H1 (cell line): ENCODE results near the gene COQ2. TPM values are rescaled to one million over a fixed set of nuclear protein-coding genes. Genes with fewer than 3 reads are reported as not detected.

Experiments
- ASH2L ChIP-seq: fragments of 200-600, 300-600 bp; sonication (generic); IDR thresholded peaks from one replicate; pipeline ENCODE4 v1.7.1; 2017; ENCODE audit warnings: low read length
- ATF2 ChIP-seq: IDR thresholded peaks from 2 replicates; pipeline ENCODE4 v1.6.1; 2012; ENCODE audit warnings: low read length, inconsistent platforms
- ATF3 ChIP-seq: IDR thresholded peaks from 2 replicates; pipeline ENCODE4 v1.6.1; 2011; ENCODE audit warnings: low read depth, mild to moderate bottlenecking, low read length; ENCODE audit not compliant: insufficient read depth
- CHD1 ChIP-seq: IDR thresholded peaks from 2 replicates; pipeline ENCODE4 v1.6.1; 2012; ENCODE audit warnings: low read depth, low read length, improper control_type of control experiment
- GABPA ChIP-seq: IDR thresholded peaks from 2 replicates; pipeline ENCODE4 v1.6.1; 2011; ENCODE audit warnings: mild to moderate bottlenecking, low read length, moderate library complexity, borderline replicate concordance; ENCODE audit not compliant: insufficient read depth
- HDAC6 ChIP-seq: IDR thresholded peaks from one replicate; pipeline ENCODE4 v1.7.1; 2012; ENCODE audit warnings: low read depth, mild to moderate bottlenecking, inconsistent platforms, low read length, moderate library complexity
- KDM4A ChIP-seq: IDR thresholded peaks from one replicate; pipeline ENCODE4 v1.7.1; 2012; ENCODE audit warnings: low read depth, mild to moderate bottlenecking, moderate library complexity, low read length, inconsistent platforms; ENCODE audit not compliant: severe bottlenecking
- MAX ChIP-seq: IDR thresholded peaks from 2 replicates; pipeline ENCODE4 v1.6.1; 2012; ENCODE audit warnings: inconsistent platforms
- NANOG ChIP-seq: IDR thresholded peaks from 2 replicates; pipeline ENCODE4 v1.6.1; 2011; ENCODE audit warnings: low read length, low read depth, mild to moderate bottlenecking, inconsistent platforms; ENCODE audit not compliant: insufficient read depth, poor library complexity, severe bottlenecking
- NRF1 ChIP-seq: IDR thresholded peaks from 2 replicates; pipeline ENCODE4 v1.6.1; 2011; ENCODE audit warnings: mild to moderate bottlenecking, low read depth, low read length, improper control_type of control experiment
- POU5F1 ChIP-seq: IDR thresholded peaks from 2 replicates; pipeline ENCODE4 v1.6.1; 2011; ENCODE audit warnings: low read depth, mild to moderate bottlenecking, low read length, moderate library complexity
- RFX5 ChIP-seq: IDR thresholded peaks from 2 replicates; pipeline ENCODE4 v1.6.1; 2011; ENCODE audit warnings: low read depth, low read length, improper control_type of control experiment, borderline replicate concordance
- RNF2 ChIP-seq: fragments of 200-900, 300-1000 bp; sonication (generic); IDR thresholded peaks from 2 replicates; pipeline ENCODE4 v1.7.1; 2016; ENCODE audit warnings: borderline replicate concordance, low read depth, mild to moderate bottlenecking, antibody characterized with exemption, low read length; ENCODE audit not compliant: poor library complexity, severe bottlenecking; ENCODE audit errors: missing control alignments
- RXRA ChIP-seq: IDR thresholded peaks from 2 replicates; pipeline ENCODE4 v1.6.1; 2011; ENCODE audit warnings: low read depth, mild to moderate bottlenecking, low read length, moderate library complexity; ENCODE audit not compliant: insufficient read depth
- SAP30 ChIP-seq: fragments of 300-600 bp; sonication (generic); IDR thresholded peaks from 2 replicates; pipeline ENCODE4 v1.7.1; 2012; ENCODE audit warnings: low read length, moderate library complexity, mild to moderate bottlenecking, inconsistent platforms; ENCODE audit not compliant: insufficient read depth, insufficient replicate concordance
- SP1 ChIP-seq: IDR thresholded peaks from 2 replicates; pipeline ENCODE4 v1.6.1; 2011; ENCODE audit warnings: low read depth, low read length
- SP4 ChIP-seq: IDR thresholded peaks from 2 replicates; pipeline ENCODE4 v1.6.1; 2012; ENCODE audit warnings: low read length, inconsistent platforms
- SUZ12 ChIP-seq: fragments of 200-600 bp; sonication (generic); IDR thresholded peaks from 2 replicates; pipeline ENCODE4 v1.6.1; 2012; ENCODE audit warnings: mild to moderate bottlenecking, inconsistent platforms, low read length, moderate library complexity, mixed read lengths
- TEAD4 ChIP-seq: IDR thresholded peaks from 2 replicates; pipeline ENCODE4 v1.6.1; 2012; ENCODE audit warnings: low read depth, low read length, inconsistent platforms, mixed read lengths
- ZNF274 ChIP-seq: IDR thresholded peaks from 2 replicates; pipeline ENCODE4 v1.7.0; 2012; ENCODE audit warnings: low read length, borderline replicate concordance; ENCODE audit errors: extremely low read depth
- polyA plus RNA-seq, 7 experiments: library from polyadenylated mRNA; depleted of rRNA in 3 of 7; stranded (reverse) in 5 of 7; unstranded in 2 of 7; fragments of >200 nt in 5 of 7; fragments of 200-250 nt in 2 of 7; gene quantifications; 1 replicate in 5 of 7; 2 replicates in 1 of 7; 4 replicates in 1 of 7; pipeline versions ENCODE4 v1.2.1 to v1.2.3, GENCODE V29; 2011 to 2013; ENCODE audit warnings: missing spikeins in 2 of 7, mixed read lengths in 2 of 7
- total RNA-seq: library from RNA; stranded (reverse); fragmentation: NEBNext Ultra II Directional; extraction: Animal tissue kit (Norgen Biotek cat#: 25700); gene quantifications from 2 replicates; pipeline ENCODE4 v1.2.1, GENCODE V29; 2021

COQ2 gene
- total and polyA plus RNA-seq, 2 of the 8 experiments (the other 6 are each of a cell fraction or from before 2014, with no cell fraction given), result 21.5 to 22.9 TPM

GRCh38 chr4:83284193-83285054, at the start of gene COQ2 (continued):
- TF ChIP-seq SP1 (no peak), TEAD4 (peak; percentile 62; the same call in 1 of the 2 replicates), RNF2 (peak; percentile 42), SUZ12 (no peak), RFX5 (no peak), ASH2L (peak; percentile 85), RXRA (no peak), ZNF274 (no peak), GABPA (no peak), NRF1 (peak; percentile 82), POU5F1 (no peak), NANOG (no peak), HDAC6 (no peak), ATF2 (no peak), ATF3 (no peak), SP4 (no peak), CHD1 (0 out of 2 replicates have a peak, but pooled peaks have one; percentile 33), SAP30 (no peak), MAX (peak; percentile 67), KDM4A (peak; percentile 96)
